Measurements from ENCODE around the gene CCDC57.
"Not testable (repeated sequence)": the region's sequence is repeated elsewhere in the genome, so short reads cannot be mapped to it uniquely, and the experiment has no call there.

Gene CCDC57

GRCh38 chr17:82199496-82199895 lies 13.1 kb downstream of the CCDC57 start:
- no peak for DNase-seq

GRCh38 chr17:82198092-82198491 lies 14.6 kb downstream of the CCDC57 start:
- no peak for DNase-seq

DNA sequence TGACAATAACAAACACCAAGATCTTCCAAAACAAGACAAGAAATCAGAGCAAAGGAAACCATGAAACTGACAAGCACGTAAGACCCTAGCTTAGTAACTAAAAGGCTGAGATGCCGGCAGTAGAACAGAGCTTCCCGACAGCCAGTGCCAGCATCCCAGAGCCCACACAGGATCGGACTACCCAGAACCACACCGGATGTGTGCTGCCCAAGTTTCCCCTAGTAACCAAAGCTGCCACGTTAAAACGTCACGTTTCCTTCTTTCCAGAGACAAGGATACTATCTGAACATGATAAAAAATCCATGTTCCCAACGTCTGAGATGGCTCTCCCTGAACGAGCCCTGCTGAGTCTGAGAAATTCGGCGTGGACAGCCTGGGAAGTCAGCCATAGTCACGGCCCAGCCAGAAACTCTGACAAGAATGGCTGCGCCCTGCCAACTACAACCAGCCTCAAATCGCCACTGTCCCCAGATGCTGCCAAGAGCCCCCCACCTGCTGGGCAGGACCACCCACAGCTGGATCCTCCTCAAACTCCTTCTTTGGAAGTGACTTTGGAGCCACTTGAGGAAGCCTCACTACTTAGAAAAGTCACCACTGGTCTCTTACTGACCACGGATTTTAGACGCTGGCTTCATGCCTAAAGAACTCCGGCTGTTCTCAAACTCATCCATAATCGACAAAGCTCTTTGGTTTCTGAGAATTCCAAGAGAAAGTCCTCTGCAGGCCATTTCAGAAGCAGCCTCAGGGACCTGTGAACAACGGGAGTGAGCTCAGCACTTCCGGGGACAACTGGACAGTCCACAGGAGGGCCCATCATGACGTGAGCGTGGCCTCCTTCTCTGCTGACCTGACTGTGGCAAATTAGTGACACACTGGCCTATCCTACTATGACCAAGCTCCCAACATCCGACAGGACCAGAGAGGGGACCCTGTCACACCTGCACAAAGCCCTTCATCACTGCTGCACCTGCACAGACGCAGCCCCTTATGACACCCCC lies 16.7 kb downstream of the CCDC57 start:
- DNase-seq, result no peak

DNA sequence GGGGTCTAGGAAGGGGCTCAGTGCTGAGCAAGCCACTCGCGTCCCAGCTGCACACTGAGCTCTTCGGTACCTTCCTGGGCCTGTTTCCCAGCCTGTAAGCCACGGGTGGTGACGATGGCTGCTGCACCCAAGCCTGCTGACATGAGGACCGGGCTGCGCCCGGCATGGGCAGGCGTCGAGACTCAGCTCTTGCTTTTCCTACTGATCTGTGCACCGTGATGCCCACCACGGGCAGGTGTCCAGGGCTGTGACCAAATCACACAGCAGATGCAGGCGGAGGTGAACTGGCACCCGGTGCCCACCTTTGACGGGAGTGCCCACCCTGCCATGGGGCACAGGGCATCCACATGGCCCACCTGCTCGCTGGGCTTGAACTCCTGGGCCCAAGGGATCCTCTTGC lies 17.9 kb downstream of the CCDC57 start:
- no peak for DNase-seq

DNA sequence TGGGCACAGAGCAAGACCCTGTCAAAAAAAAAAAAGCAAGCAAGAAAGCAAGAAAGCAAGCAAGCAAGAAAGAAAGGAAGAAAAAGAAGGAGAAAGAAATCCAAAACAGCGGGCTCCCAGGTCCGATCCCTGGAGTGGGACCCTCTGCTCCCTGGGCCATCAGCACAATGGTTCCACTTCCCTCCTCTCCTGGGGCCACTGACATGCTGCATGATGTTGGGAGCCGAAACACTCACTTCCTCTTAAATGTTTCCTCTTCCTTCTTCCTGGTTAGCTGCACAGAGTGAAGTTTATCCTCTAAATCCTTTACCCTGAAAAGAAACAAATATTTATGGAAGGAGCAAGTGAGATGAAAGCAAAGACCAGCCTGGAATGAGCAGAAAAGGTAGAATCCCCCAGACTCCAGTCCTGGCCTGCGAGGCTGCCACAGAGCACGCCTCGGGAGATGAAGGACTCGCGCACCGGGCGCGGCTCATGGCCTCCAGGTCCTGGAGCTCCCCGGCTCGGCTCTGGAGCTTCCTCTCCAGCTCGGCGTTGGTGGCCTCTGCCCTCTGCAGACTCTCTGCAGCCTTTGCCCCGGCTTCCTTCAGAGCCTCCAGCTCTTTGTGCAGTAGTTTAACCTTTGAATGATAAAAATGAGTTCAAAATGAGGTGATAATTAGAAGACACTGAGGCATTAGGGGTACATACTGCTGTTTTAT lies 19.0 kb downstream of the CCDC57 start:
- DNase-seq, result no peak

- not testable (repeated sequence) for DNase-seq
Measured at GRCh38 chr17:82193050-82193449, 19.6 kb downstream of the CCDC57 start.

DNA sequence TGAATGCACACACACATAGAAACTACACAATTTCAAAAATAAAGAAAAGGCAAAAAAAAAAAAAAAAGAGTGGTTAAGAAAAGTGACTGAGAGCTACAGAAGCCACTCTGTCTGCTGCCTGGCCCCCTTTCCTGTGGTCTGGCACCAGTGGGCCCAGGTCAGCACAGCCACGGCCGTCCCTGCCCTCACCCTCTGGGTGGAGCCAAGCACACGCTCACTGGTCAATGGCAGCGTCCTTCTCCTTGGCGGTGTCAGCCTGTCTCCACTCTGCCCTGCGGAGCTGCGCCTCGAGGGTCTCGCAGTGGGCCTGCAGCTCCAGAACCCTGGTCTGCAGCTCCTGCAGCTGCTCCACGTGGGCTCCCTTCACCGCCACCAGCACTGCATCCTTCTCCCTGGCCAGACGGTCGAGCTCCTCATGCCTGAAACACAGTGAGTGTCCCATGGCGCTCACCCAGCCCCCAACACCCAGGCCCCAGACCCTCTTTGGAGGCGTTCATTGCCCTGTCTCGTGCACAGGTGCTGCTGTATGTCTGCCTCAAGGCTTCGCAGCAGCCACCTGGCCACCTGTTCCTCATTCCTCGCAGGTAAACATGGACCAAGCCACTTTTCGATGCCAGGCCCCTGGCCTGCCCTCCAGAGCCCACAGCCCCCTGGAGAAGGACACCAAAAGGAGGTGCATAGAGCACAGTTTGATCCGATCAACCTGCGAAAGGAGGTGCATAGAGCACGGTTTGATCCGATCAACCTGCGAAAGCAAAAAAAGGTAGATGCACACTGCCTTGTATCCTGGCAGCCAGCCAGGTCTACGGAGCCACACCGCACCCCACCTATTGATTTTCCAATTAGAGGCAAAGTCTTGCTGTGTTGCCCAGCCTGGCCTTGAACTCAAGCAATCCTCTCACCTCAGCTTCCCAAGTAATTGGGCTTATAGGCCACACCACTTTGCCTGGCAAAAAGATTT lies 24.4 kb downstream of the CCDC57 start:
- no peak for DNase-seq

- DNase-seq, result no peak
Measured at GRCh38 chr17:82187500-82187899, 25.1 kb downstream of the CCDC57 start.

- DNase-seq, result no peak
Measured at GRCh38 chr17:82186221-82186620, 26.4 kb downstream of the CCDC57 start.

DNA sequence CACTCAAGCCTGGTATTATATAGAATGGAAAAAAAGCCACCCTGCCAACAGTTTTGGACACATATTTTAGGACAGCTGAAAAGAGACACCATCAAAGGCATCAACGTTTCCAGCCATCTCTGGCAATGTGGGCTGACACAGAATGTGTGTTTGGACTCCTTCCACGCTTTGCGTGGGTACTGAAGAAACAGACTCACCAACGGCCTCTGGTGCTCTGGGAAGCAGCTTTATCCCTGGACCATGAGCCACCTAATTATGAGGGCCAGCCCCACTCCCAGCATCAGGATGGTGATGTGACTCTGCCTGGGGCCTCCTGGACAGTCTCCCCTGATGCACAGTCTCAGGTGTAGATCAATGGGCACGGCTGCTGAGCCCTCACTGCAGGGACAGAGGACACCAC lies 27.9 kb downstream of the CCDC57 start:
- DNase-seq, result no peak

DNA sequence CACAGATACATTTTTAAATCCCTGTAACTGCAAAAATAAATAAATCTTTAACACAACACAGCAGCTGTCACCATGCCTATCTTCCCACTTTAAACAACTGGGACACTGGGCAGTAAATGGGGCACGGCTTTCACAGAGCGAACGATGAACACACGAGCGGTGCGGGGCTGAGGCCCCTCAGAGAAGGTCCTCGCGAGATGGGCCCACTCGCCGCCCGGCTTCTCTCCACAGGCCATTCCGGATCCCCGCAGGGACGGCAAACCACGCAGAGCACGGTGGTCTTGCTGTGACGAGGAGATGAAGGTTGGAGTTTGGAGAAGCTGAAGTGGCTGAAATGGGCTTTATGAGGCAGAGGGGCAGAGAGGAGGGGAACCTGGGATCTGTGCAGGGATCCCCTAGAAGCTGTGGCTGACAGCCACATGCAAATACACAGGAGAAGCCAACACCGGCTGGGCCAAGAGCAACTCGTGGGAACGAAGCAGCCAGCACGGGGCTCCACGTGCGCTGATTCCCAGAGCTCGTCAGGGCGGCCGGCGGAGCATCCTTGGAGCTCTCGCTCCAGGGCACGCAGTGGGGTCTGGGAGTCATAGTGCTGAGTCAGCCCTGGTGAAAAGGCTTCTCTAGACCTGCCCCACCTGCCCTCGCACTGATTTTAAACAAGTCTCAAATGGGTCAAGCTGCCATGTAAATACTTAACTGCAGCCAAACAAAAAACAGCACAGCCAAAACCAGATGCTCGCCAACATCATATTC lies 31.7 kb downstream of the CCDC57 start:
- no peak for DNase-seq

DNA sequence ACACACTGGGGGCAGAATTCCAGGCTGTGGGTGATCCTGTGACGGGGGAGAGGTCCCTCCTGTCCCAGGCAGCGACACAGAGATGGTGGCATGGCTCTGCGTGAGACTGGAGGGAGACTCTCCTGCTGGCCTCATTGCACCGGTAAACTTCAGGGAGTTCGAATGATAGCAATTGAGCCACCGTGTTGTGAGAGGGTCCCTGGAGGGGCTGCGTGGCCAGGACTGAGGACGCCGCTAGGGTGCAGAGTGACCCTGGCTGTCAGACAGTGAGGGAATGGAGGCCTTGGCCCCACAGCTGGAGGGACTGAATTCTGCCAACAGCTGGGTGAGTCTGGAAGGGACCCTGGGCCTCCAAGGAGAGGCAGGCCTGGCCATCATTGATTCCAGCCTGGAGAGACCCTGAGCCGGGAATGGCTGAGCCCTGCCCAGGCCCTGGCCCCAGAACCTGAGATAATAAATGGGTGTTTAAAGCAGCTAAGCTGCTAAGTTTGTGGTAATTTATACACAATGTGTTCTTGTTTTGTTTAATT lies 32.6 kb downstream of the CCDC57 start:
- no peak for DNase-seq

DNA sequence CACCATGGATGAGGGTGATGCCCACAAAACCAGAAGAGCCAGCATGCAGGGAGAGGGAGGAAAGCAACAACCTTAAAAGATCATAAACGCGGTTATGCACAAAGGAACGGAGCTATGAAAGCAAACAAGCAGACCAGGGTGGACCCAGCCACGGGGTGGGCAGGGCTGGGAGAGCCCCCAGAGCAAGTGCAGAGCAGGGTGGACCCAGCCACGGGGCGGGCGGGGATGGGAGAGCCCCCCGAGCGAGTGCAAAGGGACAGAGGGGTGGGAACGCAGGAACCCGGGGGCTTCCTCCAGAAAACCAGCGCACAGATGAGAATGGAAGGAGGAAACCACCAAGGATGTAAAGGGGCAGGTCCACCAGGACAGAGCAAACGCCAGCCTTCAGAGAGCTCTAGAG lies 33.2 kb downstream of the CCDC57 start:
- DNase-seq, result no peak

DNA sequence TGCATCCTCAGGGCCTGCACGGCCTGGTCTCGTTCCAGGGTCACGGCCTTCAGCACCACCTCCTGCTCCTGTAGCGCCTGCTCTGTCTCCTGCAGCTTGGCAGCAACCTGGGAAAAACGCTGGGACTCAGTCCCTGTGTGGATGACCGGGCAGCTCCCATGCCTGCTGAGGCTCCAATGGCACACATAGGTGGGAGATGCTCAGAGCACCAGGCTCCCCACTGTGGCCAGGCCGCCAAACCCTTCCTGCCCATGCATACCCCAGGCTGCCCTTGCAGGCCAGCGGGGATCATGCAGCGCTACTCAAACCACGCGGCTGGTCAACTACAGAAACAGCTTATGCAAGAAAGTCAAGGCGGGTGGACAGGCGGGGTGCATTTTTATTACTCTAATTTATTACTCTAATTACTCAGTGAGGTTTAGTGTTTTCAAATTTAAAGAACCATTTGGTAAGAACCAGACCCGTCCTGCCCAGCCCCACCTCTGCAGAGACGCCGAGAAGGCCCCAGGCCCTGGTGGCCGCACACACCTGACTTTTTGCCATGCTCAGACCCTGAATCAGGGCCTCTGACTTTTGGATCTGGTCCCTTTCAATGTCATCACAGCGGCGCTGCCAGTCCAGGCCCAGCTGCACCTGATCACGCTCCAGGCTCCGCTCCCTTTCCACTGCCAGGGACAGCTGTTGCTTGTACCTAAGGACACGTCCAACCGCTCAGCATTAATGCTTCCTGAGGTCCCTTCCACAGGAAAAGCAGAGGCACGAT lies 34.0 kb downstream of the CCDC57 start:
- DNase-seq, result no peak

- DNase-seq, result no peak
Measured at GRCh38 chr17:82177761-82178498, 34.7 kb downstream of the CCDC57 start.

- no peak for DNase-seq
Measured at GRCh38 chr17:82177276-82177675, 35.4 kb downstream of the CCDC57 start.

DNA sequence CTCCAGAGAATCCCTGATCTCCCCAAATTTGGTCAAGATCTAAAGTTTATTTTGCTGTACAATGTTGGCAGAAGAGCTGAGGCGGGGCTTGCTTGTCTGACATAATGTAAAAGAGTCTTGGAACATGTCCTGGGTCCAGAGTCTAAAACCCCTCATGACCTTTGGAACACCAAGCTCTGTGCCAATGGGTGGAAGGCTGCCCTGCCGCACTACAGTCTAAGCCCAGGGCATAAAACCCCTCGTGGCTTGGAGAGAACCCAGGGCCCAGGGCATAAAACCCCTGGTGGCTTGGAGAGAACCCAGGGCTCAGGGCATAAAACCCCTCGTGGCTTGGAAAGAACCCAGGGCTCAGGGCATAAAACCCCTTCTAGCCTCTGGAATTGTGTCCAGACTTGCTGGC lies 36.7 kb downstream of the CCDC57 start:
- no peak for DNase-seq

- DNase-seq, result no peak
Measured at GRCh38 chr17:82175201-82175600, 37.4 kb downstream of the CCDC57 start.

DNA sequence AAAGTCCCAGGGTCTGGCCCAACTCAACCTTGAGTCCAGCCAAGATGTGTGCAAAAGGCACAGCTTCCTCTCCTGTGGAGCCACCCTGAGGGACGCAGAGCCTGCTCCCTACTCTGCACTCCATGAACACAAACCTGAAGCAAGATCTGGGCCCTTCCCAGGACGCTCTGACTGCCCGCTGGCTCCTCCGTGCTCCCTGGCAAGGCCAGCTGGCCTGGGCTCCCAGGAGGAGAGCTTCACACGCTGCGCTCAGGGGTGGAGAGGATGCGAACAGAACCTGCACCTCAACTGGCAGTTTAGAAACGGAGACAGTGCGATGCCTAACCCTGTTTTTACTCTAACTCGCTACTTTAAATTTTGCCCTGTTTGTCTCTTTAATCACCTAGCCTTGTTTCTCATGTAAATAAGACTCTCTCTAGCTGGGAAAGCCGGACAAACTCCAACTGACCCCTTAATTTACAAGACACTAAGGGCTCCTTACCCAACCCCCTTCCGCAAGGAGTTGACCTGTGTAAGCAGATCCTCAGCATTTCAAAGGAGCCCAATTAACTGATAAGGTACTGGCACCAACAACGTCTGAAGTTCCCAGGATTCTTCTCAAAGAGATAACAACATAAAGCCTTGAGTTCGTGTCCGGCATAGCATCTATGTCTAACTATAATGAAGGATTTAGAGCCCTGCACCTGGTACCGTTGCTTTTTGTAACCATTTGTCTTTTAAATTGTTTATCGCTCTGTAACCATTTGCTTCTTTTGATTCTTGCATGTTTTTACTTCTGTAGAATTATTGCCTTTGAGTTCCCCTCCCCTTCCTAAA lies 38.4 kb downstream of the CCDC57 start:
- not testable (repeated sequence) for DNase-seq

All from DMS79 (cell line).